Activated CD4-positive, alpha-beta T cell treated with anti-CD3 and anti-CD28 coated beads, Interleukin-2, amount 50 U/mL, for 48 hours (primary cell): ENCODE data around the gene ERBB4.

Source experiments
- DNase-seq, 2 experiments: peaks; one replicate each; pipeline ENCODE4 v3.0.0-alpha.2; 2020

The ERBB4 gene

DNA sequence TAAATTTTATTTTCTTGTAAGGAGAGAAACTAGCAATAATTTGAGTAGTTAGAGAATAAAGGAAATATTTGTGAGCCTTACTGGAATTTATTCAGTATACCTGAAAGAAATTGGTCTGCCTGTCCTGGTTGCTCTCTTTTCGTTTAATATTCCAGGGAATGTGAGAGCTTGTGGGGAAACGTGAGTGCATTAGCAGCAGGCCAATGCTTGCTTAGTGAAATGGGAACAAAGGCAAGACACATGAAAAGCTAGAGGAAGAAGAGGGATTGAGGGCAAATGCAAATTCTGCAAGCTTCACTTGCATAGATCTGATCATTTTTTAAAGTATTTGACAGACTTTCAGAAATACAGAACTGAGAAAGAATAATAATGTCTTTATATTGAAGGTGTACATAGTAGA lies 111.0 kb downstream of the ERBB4 start:
- no peak for DNase-seq

DNA sequence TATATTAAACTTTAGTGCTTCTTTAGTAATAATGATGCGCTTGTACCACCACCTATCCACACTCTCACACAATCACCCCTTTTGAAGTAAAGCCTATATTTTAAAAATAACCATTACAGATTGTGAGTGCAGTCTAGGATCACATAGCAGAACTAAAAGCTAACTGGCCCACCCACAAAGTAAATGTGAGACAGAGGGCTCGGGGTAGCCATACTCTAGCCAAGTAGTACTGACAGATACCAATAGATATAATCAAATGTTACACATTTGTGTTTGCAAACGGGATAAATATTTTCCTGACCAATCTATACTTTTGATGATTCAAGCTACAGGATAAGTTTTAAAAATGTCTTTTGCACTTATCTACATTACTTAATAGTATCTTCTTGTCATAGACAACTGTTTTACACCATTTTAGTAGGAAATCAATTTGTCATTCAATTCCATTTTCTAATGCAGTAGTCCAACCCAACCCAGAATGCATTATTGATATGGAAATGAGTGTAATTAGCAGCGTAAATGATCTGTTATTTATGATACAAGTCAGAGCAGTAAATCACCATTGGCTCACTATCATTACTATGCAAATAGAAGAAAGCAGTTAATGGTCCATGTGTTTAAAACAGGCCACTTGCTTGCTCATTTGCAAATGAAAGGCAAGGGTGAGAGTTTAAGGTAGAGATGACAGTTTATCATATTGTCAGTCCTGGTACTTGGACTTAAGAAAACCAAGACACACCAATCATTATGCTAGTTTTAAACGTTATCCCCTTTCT lies 111.8 kb downstream of the ERBB4 start:
- no peak for DNase-seq

DNA sequence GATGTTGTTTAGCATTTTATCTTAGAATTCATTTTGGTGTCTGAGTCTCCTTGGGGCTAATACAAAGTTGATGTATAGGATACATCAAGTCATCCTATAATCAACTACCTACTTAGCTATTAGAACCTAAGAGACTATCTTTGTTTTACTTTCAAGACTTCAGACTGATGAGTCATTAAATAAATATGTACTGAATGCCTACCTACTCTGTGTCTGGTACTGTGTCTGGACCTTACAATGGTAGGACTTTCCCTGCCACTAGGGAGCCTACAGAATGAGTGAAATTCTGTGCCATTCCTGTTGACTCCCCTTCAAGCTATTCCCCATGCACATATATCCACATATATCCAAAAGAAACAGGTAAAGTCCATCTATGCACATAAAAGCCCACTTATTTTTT lies 114.5 kb downstream of the ERBB4 start:
- no peak for DNase-seq

DNA sequence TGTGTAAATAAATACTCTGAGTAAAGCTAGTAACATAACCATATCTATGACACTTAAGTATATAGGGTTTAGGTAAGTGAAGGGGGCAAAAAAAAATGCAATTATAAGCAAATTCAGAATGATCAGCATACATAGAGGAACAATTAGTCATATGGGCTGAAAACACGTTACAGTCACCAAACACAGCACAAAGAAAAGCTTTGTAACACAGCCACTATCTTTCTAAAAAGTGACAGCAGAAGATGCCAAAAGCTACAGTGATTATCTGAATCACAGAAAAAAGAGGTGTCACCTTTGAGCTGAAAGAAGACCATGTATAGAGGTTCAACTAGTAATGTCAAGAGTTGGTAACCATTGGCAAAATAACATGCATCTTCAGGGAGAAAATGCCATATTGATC lies 115.5 kb downstream of the ERBB4 start:
- no peak for DNase-seq

DNA sequence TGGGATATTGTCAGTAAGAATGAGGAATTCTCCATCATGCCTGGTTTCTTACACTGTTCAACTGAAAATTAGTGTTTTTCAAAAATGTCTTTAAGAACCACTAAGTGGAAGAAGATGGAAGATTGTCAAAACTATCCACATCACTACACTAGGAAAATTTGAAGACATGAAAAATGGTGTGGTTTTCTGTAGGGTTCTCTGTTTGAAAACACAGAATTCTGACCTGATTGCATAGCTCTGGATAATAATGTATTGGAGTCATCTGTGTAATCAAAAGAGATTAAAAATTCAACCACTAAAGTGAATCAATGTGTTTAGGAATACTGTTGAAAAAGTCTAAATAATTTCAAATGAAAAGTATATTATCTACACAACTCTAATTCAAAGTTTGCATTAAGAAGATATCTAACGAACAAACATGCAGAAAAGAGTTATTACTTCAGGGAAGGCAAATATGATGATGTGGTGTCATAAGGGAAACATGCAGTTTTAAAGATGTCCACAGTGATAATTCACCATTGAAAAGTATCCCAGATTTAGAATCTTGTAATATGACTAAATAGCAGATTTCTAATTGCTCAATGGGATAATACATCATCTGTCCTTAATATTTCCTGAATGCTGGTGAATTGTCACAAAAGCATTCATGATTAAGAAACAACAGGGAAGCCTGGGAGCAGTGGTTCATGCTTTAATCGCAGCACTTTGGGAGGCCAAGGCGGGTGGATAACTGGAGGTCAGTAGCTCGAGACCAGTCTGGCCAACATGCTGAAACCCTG lies 116.9 kb downstream of the ERBB4 start:
- no peak for DNase-seq

DNA sequence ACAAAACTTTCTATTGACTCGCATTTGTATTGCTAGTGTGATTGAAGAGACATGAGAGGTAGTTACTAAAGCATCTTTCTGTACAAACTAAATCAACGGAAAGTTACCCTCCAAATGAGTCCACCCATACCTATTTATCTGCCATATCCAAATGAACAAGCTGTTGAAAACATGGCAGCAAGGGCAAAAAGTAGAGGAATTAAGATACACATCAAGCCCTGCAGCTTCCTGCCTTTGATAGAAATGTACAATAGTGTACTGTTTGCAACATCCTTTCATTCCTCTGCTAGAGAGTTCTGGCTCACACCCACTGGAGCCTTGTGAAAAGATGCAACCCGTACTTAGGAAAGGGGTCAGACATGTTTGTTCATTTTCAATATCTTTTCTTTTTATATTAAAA lies 122.5 kb downstream of the ERBB4 start:
- no peak for DNase-seq

DNA sequence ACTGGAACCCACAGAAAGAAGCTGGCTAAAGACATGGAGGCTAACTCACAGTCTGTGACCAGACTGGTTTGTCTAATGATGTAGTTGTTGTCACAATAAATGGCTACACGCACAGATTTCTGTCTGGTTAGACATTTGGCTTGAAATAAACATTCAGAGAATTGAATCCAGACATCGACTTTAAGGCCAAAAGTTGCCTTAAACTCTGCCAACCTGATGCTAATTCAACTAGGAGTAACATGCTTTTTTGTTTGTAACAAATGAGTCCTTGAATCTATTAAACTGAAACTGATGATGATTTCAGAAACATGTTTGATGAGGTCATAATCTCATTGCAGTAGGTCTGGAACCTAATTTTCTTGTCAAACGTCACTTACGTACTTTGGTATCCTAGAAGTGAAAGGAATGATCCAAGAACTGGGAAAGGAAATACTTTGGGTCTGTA lies 123.8 kb downstream of the ERBB4 start:
- no peak for DNase-seq

DNA sequence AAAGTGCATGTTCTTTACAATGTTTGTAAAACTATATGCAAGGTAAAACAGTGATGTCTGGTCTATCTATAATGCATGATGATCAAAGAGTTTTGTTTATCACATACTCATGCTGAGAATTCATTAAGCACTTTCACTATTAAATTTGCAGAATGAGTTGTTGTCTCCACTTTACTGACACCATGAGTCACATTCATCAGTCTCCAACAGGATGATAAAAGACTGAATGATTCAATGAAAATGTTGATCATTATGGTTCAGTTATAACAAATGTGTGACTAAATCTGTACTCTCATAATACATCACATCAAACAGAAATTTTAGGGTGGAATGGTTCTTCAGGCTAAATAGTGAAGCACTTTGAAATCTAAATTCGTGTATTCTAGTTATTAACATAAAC lies 129.0 kb downstream of the ERBB4 start:
- no peak for DNase-seq

DNA sequence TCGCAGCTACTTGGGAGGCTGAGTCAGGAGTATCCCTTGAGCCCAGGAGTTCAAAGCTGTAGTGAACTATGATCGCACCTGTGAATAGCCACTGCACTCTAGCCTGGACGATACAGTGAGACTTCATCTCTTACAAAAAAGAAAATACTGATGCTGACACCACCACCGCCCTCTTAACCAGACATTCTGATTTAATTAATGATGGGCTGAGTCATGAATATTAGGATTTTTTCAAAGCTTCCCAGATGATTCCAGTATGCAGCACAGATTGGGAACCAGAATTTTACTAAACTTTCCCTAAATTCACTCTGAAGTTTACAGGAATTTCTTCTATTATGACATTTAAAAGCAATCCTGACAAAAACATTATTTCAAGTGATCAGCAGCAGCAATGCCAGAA lies 130.1 kb downstream of the ERBB4 start:
- no peak for DNase-seq

DNA sequence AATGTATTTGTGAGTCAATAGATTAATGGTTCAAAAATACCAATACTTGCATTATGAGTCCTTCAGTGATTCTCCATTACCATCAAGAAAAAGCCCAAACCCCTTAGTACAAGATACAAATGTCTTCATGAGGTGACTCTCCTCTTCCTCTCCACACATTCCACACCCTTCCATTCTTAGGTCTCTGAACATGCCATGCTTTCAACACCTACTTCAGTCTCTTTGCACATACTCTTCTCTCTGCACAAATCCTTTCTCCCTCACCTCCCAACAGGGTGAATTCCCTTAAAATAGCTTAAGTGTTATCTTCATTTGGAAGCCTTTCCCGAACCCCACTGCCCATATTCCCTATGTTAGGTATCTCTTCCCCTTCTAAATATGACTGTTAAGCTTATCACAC lies 131.9 kb downstream of the ERBB4 start:
- no peak for DNase-seq

DNA sequence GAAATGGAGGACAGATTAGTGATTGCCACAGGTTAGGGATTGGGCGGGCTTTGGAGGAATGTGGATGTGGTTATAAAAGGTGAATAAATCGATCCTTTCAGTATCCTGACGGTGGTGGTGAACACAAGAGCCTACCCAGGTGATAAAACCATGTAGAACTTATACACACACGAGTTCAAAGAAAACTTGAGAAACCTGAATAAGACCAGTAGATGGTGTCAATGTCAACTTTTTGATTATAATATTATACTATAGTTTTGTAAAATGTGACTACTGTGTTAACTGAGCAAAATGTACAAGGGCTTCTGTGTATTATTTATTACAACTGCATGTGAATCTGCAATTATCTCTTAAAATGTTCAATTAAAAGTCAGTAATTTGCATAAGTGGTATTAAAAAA lies 136.3 kb downstream of the ERBB4 start:
- DNase-seq: no peak

DNA sequence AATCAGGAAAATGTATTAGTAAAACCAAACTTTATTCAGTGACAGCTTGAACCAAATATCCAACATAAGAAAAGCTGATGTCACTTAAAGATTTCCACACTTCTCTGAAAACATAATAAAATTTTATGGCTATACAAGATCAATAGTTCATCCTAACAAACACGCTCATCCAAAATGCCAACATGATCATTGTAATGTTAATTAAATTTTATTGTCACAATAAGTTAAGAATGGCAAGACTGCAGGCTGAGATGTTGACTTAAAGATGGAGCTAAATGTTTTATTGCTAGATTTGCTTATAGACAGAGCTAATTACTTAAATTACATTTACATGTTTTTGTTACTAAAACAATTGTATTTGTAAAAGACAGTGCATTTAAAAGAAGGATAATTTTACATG lies 140.3 kb downstream of the ERBB4 start:
- no peak for DNase-seq

DNA sequence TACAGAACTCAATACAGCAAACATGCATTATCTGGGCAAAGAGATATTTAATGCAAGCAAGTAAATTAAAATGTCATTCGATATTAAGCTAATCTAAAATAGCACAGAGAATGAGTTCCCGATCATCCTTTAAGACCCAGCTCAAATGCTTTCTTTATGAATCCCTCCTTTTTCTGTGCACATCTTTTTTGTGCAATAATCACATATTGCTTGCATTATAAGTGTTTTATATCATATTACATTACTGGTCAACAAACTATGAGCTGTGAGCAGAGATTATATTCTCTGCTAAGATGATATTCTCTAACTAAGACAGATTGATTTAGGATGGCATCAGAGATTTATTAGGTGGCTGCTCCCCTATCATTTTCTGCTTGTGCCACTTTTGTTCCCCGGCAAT lies 146.1 kb downstream of the ERBB4 start:
- no peak for DNase-seq

DNA sequence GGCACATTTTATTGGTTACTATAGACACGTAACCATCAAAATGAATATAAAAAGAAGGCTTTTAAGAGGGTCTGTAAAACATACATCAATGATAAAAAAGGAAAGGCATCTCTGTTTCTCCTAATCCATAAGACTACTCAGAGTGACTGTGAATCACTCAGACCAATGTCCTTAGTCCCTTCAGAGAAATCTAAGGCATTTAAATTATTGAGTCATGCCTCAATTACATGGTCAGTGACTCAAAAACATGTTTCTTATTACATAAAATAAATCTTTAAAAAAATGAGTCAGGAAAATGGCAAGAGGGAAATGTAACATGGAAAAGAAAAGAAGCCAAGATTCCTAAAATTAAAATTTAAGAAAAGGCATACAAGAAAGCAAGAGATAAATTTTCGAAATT lies 146.6 kb downstream of the ERBB4 start:
- no peak for DNase-seq

DNA sequence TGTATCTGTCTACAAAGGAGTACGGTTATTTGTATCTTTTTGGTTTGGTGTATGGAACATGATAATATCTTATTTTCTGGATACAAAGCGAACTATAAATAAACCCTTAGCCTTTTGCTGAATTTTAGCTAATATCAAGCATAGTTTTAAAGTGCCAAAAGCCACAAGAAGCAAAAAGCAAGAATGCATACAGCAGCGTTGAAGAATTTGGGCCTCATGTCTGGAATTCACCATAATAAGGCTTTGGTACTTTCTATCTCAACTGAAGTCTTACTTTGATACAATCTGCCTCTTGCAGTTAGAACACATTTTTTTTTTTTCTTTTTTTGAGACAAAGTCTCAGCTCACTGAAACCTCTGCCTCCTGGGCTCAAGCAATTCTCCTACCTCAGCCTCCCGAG lies 151.5 kb downstream of the ERBB4 start:
- no peak for DNase-seq

DNA sequence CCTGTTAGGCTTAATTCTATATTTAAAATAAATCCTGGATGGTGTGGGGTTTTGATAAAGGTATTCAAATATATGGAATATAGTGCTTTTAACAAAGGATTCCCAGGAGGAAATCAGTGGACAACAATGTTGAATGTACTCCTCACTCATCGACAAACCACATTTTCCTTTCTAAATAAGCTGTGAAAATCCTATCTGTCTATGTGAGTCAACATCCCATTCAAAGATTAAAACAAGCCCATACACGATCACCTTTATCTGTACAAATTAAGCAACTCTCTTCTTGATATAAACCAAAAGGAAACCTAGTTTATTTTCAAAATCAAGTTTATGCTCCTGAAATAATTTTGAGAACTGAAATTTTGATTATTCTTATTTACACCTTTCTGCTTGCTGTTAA lies 153.4 kb downstream of the ERBB4 start:
- no peak for DNase-seq

DNA sequence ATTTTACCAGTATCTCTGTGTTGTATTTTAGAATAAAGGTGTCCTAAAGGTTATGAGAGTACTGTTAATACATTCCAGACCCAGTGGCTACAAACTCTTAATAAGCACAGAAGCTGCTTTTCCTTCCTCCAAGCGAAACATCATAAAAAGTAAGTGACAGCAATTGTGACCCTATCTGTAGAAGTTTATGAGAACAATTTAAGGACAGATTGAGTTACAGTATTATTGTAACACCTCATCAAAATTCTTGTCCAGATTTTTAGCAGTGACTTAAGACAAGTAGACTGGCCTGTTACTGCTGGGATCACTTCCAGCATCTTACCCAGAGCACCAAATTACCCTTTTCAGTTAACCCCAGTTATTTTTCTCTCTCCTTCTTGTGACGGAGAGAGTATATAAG lies 154.6 kb downstream of the ERBB4 start:
- DNase-seq: no peak

DNA sequence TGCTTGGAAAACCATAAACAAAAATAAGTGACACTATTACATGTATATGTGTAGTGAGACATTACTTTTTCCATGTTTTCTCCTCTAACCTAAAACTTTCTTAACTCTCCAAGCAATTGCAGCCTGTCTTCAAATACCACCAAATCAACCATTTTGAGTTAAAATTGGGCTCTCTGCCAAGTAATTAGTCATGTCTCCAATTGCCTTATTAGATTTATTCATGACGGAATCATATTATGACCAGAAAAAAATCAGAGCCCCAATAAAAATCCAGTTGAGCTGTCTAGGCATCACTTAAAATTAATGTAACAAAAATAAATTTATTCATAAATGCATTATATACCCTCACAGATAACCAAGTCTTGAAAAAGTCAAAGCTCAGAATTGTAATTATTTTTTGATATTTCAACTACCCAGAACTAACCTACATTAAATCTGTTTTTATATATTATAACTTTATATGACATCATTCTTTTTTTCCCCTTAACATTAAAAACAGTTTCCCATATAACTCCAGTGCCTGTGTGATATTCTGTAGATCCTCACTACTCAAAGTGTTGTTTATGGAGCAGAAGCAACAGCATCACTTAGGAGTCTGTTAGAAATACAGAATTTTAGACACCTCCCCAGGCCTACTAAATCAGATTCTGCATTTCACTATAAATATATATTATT lies 157.0 kb downstream of the ERBB4 start:
- no peak for DNase-seq

DNA sequence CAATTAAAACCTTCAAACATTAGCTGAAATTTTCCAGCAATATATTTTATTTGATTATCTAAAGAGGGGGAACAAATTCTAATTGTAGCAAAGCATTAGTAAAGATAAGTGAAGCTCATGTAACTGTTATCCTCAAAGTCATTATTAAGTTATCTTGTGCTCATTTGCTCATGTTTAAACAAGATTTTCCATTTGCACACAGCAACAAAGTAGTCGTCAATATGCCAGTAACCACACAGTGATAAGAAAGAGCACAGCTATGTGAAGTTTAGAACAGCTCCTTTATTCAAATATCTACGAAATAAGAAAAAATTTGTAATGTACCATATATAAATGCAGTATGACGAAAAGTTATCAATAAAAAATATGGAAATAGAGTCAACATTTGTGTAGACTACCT lies 159.5 kb downstream of the ERBB4 start:
- no peak for DNase-seq

DNA sequence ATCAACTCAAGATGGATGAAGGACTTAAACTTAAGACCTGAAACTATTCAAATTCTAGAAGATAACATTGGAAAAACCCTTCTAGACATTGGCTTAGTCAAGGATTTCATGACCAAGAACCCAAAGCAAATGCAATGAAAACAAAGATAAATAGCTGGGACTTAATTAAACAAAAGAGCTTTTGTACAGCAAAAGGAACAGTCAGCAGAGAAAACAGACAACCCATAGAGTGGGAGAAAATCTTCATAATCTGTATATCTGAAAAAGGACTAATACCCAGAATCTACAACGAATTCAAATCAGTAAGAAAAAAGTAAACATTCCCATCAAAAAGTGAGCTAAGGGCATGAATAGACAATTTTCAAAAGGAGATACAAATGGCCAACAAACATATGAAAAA lies 171.2 kb downstream of the ERBB4 start:
- DNase-seq: no peak

DNA sequence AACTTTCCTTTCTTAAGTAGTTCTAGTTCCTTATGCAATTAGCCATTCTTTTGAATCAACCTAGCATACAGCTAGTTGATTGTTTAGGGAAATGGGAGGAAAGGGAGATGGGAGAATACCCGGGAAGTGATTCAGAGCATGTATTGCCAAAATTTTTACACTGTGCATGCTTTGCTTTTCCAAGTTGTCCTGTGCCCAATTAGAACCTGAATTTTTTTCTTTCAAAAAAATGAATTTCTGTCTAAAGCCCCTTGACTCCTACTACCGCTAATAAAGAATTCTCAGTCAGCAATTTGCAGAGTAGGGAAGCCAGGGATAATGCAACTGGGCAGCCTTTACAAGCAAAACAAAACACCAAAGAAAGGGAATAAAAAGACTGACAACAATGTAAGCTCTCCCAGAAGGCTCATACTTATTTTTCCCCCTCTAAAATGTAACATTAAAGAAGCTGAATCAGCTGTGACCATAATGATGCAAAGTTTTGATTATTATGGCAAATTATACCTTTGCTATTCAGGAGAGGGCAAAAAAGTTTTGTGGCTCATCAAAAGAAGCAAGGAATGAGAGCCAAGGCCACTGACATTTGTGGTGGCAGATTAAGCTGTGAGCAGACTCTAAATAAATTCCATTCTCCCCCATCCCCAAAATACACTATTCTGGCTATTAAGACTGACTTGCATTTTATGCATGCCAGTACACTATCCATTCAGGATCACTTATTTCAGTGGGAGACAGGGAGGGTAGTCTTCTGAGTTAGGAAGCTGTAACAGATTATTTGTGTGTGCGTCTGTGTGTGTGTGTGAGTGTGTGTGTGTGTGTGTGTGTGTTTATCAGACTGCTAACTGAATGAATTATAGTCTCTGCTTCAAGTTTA lies 174.3 kb downstream of the ERBB4 start:
- no peak for DNase-seq

DNA sequence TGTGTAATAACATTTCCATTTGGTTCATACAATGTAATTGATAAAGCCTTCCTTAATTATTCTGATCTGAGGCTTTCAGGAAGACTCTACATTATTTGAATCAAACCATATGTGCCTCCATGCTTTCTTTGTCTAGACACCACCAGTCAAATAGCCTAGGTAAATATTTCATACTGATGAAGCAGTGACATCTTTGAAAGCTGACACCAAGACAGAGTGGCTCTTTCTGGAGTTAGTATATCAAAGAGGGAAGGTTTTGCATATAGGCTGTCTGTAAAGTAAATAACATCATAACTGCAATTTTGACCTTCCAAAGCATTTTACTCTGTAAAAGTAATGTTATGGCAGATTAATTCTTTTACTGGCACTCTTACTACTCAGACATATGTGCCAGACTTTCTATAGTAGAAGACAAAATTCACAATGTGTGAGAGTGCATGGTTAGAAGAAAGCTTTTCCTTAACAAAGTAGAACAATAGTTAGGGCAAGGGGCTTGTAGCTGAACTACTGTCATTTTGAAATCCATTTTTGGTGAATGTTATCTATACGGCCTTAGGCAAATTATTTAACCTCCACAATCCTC lies 177.3 kb downstream of the ERBB4 start:
- DNase-seq: no peak

DNA sequence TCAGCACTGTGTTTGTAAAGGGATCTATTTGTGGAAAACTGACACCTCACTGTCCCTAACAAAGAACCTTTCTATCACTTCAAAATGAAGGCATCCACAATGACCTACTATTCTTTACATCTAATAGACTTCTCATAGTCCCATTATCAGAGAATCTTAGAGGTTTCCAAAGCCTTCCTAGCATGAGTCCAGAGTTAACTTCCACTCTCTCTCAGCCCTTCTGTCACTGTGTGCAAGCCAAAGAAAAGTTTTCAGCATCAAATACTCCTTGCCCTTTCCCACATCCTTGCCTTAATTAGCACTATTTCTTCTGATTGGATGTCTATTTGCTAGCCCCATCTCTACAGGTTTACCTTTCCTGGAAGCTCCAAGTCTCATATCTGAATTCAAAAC lies 178.5 kb downstream of the ERBB4 start:
- DNase-seq: no peak
